Activated T-cell treated with anti-CD3 and anti-CD28 coated beads, Interleukin-2, amount 50 U/mL, for 48 hours (primary cell): Measurements from ENCODE around the gene ZDHHC7.
"Not testable (repeated sequence)": the region's sequence is repeated elsewhere in the genome, so short reads cannot be mapped to it uniquely, and the experiment has no call there.

Source experiments
- DNase-seq, 2 experiments: peaks; one replicate each; pipeline ENCODE4 v3.0.0-alpha.2; 2020

Gene ZDHHC7, protein sequence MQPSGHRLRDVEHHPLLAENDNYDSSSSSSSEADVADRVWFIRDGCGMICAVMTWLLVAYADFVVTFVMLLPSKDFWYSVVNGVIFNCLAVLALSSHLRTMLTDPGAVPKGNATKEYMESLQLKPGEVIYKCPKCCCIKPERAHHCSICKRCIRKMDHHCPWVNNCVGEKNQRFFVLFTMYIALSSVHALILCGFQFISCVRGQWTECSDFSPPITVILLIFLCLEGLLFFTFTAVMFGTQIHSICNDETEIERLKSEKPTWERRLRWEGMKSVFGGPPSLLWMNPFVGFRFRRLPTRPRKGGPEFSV

DNA sequence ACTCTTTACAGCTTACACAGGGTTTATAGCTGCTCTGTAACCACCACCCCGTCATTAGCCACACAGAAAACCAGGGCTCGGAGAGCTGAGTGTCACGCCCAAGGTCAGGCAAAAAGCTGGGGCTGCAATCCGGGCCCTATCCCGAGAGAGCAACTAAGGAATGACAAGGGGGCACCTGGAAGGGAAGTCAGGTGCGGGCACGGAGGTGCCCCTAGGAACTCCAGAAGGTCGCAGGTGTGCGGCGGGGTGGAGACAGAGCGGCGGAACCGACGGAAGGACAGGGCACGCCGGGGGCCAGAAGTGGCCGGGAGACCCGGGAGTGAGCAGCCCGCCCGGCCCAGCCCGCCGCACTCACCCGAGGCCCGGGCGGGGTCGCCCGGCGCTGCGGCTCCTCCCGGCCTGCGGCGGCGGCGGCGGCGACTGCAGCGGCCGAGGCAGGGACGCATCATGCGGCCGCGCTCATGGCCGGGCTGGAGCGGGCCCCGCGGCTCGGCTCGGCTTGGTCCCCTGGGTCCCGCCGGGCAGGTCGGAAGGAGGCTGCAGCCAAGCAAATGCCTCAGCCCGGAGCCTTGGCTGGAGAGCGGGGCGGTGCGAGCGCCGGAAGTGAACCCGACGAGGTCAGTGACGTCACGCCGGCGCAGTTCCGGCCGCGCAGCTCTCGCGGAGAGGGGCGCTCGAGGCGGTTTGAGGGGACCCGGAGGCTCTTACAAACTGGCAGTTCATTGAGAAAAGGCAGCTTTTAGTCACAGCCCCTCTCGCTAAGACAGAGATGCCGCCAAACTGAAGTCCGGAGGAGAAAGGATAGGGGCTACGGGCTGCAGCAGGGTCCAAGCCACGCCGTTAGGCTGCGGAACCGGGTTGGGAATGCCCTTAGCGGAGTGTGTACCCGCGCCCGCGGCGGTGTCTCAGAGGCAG is at the start of gene ZDHHC7:
TSS of gene ZDHHC7 (minus strand) at position 605 of the 915 bp plus-strand sequence. CDS start 20,917 bp downstream, outside the sequence.
- peak; percentile 88 to 91 for DNase-seq

DNA sequence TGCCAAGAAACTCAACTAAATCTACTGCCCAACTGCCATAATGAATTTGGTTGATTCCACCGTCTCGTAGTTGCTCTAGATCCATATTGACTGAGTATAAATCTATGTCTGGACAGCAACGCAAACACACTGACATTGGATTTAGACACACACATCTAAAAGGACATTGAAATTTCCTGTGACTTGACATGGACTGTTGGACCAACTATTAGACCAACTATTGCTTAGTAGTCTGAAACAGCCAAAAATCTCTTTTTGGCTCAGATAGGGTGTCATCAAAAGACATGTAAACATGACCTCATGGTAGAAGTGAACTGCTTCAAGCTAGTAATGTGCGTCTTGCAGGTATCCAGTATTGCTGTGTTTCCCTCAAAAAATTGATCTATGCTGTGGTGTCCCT is 47.6 kb upstream of the ZDHHC7 start:
- no peak for DNase-seq

DNA sequence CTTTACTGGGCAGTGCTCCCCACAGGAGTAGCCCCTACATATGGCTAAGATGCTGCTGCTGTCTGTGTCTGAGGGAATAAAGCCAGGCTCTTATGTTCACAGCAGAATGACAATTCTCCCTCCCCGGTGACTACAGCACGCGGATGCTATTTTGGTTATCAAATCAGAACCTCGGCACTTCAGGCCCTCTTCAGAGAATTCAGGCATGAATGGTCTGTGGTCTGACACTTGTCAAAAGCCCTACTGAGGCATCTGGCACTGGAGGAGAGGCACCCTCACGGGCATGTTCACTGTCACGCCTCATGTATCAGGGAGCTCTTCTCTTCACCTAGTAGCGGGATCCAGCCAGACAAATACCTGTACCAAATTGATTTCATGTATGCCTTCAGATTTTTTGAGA is 46.6 kb upstream of the ZDHHC7 start:
- no peak for DNase-seq

DNA sequence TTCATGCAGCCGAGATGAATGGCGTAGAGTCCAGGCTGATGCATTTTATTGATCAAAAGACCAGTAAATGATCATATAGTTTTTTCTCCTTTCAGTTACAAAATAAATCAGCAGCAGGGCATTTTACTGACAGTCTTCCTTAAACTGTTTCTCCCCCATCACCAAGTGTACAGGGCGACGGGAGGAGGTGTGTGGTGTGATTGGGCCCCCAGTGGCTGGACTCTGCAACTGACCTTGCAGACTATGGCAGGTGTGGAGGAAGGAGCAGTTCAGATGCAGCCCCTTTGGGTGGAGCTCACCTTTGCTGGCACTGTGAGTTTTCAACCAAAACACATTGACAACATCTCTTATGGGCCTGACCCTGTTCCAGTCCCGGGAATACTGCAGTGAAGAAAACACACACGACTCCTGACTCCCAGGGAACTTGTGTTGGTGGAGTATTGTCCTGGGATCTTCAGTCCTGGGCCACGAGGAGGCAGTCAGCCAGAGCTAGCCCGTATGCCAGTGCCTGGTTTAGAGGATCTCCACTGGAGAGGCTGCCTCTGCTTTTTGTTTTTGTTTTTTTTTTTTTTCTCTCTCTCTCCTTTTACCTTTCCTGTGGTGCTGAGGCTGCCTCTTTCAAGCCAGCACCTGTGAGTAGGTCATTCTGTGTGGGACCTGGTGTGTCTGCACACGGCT is 46.0 kb upstream of the ZDHHC7 start:
- DNase-seq = no peak

DNA sequence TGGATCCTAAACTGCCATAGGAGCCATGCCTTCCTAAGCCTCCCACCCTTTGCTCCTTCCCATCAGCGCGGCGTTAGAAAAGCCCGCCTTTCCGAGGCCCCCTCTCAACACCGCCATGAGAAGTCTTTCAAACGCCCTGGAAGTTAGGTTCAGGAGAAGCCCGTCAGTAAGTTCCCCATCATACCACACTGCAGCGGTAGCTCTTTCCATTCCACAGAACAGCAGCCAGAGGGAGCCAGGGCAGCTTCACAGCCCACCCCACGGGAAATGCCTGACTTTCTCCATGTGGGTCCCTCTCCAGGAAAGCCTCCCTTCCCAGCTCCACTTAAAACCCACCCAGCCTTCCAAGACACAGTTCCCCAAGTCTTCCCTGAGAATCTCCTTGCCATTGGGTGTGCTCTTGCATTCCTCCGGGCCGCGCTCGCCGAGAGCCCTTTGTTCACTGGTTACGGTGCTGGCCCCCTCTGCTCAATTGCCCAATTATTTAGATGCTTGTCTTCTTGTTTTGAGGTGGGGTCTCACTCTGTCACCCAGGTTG is 44.9 kb upstream of the ZDHHC7 start:
- DNase-seq = peak in 1 of 2 experiments; percentile 32

DNA sequence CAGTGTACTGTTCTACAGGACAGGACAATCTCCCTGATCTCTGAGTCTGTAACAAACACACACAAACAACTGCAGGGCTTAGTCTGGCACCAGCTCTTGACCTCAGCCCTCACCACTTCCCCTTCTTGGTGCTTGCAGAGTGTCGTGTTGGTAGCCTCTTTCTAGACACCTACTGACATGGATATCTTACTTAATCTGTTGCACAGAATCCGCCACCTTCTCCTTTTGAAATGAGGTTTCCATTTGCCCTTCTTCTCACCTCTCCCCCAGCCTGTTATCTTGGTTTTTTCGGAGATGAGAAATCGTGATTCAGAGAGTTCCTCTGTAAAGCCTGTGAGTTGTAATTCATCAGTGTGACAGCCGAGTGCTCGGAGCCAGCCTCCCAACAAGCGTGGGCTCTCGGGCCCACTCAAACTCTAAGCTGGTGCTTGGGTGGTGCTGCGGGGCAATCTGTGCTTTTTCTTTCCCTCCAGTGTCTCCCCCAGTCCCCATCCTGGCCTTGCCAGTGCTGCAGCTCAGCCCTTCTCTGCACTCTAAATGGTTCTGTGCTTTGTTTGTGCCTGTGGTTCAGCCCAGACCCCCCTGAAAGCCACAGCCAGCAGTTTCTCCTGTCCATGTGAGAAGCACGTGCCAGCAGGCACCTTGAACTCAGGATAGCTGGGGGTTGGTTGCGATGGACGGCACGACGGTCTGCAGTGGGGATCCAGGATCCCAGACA is 44.3 kb upstream of the ZDHHC7 start:
- DNase-seq = peak; percentile 75 to 78

DNA sequence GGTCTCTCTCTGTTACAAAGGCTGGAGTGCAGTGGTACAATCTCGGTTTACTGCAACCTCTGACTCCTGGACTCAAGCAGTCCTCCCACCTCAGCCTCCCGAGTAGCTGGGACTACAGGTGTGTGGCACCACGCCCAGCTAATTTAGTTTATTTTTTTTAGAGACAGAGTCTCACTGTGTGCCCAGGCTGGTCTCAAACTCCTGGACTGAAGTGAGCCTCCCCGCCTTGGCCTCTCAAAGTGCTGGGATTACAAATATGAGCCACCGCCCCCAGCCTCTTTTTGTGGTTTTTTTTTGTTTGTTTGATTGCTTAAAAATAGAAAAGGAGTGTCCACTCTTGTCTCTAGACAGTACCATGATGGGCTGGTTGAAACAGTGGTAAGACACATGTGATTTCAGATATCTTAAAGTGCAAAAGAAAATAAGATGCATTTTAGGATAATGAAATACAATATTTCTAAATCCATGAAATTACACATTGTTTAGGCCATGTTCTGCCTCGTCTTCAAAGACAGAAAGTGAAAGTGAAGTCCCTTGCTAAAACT is 43.7 kb upstream of the ZDHHC7 start:
- no peak for DNase-seq

DNA sequence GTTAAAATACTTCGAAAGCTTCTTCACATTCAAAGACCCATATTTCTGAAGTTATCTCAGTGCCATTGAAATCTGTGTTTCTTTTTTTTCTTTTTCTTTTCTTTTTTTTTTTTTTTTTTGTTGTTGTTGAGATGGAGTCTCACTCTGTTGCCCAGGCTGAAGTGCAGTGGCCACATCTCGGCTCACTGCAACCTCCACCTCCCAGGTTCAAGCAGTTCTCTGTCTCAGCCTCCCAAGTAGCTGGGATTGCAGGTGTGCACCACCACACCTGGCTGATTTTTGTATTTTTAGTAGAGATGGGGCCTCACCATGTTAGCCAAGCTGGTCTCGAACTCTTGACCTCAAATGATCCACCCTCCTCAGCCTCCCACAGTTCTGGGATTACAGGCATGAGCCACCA is 43.0 kb upstream of the ZDHHC7 start:
- DNase-seq = not testable (repeated sequence)

DNA sequence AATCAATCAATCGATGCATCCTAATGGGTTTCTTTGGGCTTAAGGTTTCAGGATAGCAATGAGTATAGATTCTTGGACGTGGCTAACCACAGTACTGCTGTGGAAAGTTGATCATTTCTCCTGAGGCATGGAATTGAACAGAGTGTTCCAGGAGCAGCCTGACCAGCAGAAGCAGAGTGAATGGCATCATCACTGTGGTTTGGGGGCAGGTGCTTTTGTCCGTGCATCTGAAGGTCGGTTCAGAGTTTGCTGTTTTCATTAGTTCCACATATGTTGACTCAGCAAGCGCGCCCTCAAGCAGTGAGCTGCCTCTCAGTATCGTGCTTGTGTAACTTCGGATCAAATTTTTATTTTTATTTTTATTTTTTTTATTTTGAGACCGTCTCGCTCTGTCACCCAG is 41.2 kb upstream of the ZDHHC7 start:
- no peak for DNase-seq

DNA sequence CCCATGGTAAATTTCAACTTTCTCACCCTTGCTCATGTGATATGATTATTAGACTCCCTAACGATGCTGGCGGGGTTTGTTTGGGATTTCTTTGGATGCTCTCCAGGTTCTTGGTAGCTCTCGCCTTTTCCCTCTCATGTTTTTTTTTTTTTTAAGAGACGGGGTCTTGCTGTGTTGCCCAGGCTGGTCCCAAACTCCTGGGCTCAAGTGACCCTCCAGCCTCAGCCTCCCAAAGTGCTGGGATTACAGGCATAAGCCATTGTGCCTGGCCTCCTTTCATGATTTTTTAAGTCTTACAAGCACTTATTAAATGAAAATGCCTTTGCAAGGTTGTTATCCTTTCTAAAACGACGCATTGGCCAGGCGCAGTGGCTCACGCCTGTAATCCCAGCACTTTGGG is 40.3 kb upstream of the ZDHHC7 start:
- no peak for DNase-seq

DNA sequence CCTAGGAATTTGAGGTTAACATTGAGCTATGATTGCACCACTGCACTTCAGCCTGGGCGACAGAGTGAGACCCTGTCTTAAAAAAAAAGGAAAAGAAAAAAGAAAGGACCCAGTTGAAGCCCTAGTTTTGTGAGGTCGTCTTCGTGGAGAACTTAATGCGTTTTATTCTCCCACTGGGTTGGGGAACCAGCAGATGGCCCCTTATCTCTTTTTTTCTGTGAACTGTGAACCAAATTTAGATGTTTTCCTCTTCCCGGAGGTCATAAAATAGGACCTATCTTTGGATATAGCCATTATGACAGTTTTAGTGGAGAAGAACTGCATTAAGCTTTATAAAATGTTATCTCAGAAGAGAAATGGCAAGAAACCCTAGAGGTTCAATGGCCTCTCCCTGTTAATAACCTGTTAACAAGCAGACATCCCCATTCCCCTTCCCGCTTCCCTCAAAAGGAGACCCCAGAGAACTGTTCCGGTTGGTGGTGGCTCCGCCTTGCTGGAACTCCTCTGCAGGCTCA is 39.8 kb upstream of the ZDHHC7 start:
- DNase-seq = no peak

DNA sequence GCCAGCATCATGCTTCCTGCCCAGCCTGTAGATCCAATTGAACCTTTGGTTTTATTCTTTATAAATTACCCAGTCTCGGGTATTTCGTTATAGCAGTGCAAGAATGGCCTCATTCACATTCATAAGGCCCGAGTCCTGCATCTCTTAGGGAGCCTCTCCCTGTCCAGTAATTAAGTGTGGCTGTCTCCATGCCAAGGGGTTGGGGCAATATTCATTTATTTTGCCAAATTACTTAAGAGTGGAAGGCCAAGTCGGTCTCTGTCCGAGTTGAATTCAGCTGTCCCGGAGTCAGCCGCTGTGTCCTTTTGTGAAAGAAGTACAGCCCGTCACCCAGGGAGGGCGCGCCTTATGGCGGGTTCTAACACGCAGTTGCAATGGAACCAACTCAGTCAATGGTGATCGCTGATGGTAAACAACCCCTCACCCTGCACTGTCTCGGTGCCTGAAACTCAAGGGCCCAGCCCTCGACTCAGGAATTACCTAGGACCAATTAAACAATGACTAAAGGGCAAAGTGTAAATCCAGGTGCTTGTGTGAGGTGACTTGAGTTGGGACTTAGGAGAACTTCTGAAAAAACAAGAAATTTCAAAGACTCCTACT is 38.5 kb upstream of the ZDHHC7 start:
- DNase-seq = no peak

DNA sequence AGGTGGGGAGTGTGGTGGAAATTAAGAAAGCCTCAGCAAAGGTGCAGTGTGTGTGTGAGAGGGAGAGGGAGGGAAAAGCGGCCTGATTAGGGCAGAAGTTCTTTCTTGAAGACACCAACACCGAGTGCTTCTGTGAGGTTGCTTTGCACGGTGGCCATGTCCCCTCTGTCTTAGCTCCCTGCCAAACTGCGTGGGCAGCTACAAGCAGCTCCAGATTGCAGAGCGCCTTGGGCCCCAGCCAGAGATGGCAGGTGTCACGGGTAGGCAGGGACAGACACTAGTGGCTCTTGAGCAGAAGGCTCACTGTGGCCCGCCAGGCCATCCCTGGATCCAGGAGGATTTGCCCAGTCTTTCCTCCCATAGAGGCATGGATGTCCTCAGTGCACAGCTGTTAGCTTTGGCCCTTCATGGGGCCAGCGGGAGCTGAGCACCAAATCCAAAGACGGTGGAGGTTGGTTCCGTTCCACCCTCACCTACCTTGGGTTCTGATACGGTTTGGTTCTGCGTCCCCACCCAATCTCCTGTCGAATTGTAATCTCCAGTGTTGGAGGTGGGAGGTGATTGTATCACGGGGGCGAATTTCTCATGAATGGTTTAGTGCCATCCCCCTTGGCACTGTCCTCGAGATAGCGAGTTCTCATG is 37.7 kb upstream of the ZDHHC7 start:
- DNase-seq = no peak

DNA sequence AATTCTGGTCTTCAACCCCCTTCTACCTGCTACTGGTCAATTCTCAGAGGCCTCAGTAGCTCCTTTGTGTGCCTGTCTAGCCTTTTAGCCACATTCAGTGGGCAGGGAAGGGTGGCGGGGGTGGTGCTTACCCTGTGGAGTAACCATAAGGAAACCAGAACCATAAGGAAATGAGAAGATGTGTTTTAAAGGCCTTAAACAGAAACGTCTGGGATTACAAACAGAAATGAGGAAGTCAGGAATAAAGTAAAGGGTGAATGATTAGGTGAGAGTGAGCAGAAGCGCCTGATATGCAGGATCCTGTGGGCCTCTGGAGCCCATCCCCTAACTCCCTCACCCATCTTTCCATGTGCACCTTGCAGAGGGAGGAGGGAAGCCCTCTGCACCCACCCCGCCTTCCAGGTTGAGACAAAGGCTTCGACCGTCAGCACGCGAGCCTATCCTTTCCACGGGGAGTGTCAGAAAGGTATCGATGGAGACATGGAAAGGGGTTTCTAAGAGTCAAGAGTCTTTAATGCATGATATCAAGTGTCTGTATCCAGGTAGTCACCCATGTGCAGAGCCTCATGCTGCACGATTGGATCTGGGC is 36.6 kb upstream of the ZDHHC7 start:
- DNase-seq = no peak

DNA sequence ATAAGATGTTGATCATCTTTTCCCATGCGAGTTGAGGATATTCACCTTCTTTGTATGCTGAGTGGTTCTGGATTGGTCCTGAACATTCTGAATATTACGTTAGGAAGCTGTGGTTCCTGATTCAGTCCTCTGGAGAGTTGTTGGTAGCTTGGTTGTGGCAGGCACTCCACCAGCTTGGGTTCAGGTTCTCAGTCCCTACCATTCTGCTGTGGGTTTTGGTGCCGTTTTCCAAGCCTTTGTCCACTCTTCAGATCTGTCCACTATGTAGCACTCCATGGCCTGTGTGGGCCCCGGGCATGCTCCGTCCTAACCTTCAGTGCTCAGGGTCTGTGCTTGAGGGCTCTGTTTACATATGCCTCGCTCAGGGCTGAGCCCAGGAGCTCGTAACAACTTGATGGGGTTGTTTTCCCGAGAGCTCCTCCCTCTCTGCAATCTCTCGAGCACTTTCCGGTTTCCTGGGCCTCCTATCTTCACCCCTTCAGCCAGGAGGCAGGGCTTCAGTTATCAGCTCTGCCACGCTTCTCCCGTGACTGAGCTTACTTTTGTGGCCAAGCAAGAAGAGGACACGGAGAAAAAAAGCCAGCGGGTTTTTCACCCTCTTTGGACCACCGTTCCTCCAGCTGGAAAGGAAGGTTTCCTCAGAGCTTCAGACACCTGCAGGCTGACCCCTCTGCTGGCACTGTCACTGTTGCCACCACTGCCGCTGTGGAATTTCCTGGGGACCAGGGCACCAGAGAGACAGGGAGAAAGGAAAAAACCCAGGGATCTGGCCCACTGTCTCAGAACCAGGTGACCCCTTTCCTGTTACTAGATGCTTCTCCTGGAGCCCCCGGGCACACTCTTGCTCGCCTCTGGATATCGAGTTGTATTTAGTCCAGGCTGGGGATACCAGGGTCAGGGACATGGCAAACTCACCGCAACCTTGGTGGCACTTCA is 35.9 kb upstream of the ZDHHC7 start:
- no peak for DNase-seq

DNA sequence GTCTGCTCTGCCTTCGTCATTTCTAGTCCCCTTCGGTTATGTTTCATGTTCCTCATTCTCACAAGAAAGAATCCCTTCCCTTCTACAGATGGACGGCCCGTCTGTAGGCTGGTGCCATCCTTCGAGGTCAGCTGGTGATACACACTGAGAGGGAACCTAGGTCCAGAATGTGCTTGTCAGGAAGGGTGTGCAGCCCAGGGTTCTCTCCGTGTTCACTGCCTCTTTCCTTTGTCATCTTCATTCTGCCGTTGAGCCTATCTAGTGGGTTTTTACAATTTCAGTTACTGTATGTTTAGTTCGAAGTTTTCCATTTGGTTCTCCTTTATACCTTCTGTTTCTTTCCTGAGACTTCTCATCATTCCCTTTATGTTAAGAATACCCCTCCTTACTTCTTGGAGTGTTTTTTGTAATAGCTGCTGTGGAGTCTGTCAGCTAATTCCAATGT is 35.2 kb upstream of the ZDHHC7 start:
- no peak for DNase-seq

DNA sequence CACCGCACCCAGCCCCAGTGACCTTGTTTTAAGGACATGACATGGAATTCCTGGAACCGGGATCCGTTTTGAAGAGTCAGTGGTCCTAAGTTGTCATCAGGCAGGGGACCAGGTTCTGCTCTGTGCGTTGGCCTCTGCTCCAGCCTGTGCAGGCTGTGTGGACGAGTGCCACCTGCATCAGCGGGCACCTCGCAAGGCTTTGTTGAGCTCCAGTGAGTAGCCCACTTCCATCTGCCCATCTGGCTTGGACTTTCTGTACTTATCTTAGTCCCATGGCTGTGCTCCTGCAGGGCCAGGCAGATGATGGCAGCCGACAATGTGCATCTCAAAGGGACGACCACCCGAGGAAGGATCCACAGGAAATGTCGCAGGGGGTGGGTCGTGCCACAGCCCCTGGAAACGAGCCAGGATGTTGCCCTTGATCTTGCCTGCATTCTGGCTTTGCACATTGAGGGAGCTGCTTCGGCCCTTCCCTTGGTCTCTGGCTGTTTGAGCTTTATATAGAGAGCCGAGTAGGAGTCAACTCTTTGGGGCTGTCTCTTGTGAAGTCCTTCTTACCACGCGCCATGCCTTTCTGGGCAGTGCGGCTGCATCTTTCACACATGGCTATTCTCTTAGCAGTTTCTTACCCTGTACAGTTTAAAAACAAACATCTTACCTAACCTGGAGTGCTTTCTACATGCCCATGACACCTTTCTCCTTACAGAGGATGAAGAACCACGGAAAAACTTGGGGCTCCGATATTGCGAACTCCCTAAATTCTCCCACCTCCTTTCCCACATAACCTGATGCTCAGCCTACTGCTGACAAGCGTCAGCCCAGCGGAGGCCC is 34.5 kb upstream of the ZDHHC7 start:
- no peak for DNase-seq

DNA sequence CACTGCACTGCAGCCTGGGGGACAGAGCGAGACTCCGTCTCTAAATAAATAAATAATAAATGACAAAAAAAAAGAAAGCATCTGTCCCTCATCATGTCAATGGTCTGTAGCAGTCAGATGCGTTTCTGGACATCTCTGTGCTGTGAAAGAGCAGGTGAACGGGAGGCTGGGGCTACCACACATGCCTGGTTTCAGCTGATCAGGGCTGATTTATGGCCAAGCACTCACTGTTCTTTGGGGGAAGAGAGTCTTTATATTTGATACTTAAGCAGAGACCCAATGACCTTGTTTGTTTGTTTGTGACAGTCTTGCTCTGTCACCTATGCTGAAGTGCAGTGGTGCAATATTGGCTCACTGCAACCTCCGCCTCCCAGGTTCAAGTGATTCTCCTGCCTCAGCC is 33.7 kb upstream of the ZDHHC7 start:
- DNase-seq = no peak
